Peyer's patch (tissue), 4 donors: ENCODE data around the gene ST8SIA5. TPM values are rescaled to one million over a fixed set of nuclear protein-coding genes. Genes with fewer than 3 reads are reported as not detected.
A peak's percentile ranks its signal among the peaks of the same experiment; 100 is the strongest.

Experiments used
- DNase-seq, 3 donors: peaks; one replicate each; pipeline ENCODE4 v3.0.0-alpha.2; 2017 to 2019
- H3K27ac ChIP-seq, 4 donors: fragments of 200-600 bp; sonication (generic); one replicate each; pipeline ENCODE4 v1.5.1; 2016 to 2019
- H3K27me3 ChIP-seq, 2 donors: fragments of 200-600 bp; sonication (generic); one replicate each; pipeline ENCODE4 v1.5.1; 2019
- H3K36me3 ChIP-seq, 3 donors: fragments of 200-600 bp; sonication (generic); one replicate each; pipeline ENCODE4 v1.5.1; 2016 to 2019
- H3K4me1 ChIP-seq, 4 donors: fragments of 200-600 bp; sonication (generic); one replicate each; pipeline ENCODE4 v1.5.1; 2016 to 2019
- H3K4me3 ChIP-seq, 4 donors: fragments of 200-600 bp; sonication (generic); 1 replicate in 3 of 4; 2 replicates in 1 of 4; pipeline ENCODE4 v1.5.1; 2016 to 2019; ENCODE audit warnings: mild to moderate bottlenecking in 1 of 4
- H3K9me3 ChIP-seq, 4 donors: fragments of 200-600 bp; sonication (generic); one replicate each; pipeline ENCODE4 v1.5.1; 2016 to 2019; ENCODE audit warnings: mild to moderate bottlenecking in 1 of 4
- POLR2A ChIP-seq, 2 donors: fragments of 450-650 bp; IDR thresholded peaks; one replicate each; pipeline ENCODE4 v1.5.1; 2017; ENCODE audit warnings: antibody characterized with exemption in 2 of 2, mild to moderate bottlenecking in 2 of 2, moderate library complexity in 2 of 2
- total RNA-seq, 4 donors: library from RNA; depleted of rRNA; stranded (reverse); fragments of >200 nt; gene quantifications; one replicate each; pipeline ENCODE4 v1.1.0, GENCODE V29; 2016
- TF ChIP-seq, protein P1 (sequence below), 6 experiments: fragments of 450-650 bp in 4 of 6; fragments of 200-600 bp in 2 of 6; sonication (generic) in 1 of 6; IDR thresholded peaks; one replicate each; pipeline ENCODE4 v1.5.1; 2017 to 2019; ENCODE audit warnings: antibody characterized with exemption in 6 of 6, mild to moderate bottlenecking in 3 of 6, moderate library complexity in 1 of 6

Gene ST8SIA5
- total RNA-seq, 4 donors from 2014 or later = under 0.01 to 0.09 TPM; not detected in 2

DNA sequence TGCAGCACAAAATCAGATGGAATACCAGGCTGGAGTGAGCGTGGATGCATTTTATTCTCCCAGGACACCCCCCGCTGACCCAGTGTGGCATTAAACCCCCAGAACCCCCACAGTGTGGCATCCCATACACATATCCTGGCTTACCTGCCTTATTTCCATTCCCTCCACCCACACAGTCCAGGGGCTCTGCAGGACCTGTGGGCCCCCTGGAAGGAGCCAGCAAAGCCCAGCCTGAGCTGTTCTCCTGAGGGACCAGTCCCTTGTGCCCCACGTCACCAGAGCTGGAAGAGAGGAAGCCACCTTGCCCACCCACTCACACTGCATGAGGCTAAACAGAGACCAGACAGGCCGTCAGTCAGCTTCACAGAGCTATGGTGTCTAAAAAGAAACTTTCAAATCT is 20.1 kb downstream of the ST8SIA5 start:
- Histone ChIP-seq H3K27ac (no peak overlapping the region), H3K9me3 (no peaks in the 10 kb centered on the region), H3K4me1 (no peaks in the 10 kb centered on the region), H3K4me3 (no peak overlapping the region), H3K36me3 (no peaks in the 10 kb centered on the region), H3K27me3 (no peaks in the 10 kb centered on the region)
- TF ChIP-seq POLR2A (IDR thresholded peaks at IDR 0.05) = no peak
- no peak for DNase-seq

DNA sequence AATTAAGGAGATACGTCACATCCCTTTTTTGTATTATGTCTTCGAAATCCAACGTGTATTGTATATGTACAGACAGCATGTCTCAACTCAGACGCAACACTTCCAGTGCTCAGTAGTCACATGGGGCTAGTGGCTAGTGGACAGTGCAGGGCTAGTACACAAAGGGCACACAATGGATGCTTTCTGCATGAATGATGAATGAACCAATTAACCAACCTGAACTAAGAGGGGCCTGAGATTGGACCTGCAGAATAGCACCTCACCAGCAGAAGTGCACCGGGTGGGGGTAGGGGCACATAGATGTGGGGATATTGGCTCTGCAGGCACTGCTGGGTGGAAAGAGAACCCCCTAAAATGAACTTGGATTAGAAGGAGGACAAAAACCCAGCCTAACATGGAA is 20.7 kb downstream of the ST8SIA5 start:
- no peaks in the 10 kb centered on the region for H3K9me3 ChIP-seq
- DNase-seq = no peak
- H3K27me3 ChIP-seq = no peaks in the 10 kb centered on the region
- H3K36me3 ChIP-seq = no peaks in the 10 kb centered on the region
- no peaks in the 10 kb centered on the region for H3K4me1 ChIP-seq
- H3K4me3 ChIP-seq = no peak overlapping the region
- no peak overlapping the region for H3K27ac ChIP-seq
- no peak for TF ChIP-seq POLR2A (IDR thresholded peaks at IDR 0.05)
- TF ChIP-seq, protein P1, sequence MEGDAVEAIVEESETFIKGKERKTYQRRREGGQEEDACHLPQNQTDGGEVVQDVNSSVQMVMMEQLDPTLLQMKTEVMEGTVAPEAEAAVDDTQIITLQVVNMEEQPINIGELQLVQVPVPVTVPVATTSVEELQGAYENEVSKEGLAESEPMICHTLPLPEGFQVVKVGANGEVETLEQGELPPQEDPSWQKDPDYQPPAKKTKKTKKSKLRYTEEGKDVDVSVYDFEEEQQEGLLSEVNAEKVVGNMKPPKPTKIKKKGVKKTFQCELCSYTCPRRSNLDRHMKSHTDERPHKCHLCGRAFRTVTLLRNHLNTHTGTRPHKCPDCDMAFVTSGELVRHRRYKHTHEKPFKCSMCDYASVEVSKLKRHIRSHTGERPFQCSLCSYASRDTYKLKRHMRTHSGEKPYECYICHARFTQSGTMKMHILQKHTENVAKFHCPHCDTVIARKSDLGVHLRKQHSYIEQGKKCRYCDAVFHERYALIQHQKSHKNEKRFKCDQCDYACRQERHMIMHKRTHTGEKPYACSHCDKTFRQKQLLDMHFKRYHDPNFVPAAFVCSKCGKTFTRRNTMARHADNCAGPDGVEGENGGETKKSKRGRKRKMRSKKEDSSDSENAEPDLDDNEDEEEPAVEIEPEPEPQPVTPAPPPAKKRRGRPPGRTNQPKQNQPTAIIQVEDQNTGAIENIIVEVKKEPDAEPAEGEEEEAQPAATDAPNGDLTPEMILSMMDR (IDR thresholded peaks at IDR 0.05) = no peak

DNA sequence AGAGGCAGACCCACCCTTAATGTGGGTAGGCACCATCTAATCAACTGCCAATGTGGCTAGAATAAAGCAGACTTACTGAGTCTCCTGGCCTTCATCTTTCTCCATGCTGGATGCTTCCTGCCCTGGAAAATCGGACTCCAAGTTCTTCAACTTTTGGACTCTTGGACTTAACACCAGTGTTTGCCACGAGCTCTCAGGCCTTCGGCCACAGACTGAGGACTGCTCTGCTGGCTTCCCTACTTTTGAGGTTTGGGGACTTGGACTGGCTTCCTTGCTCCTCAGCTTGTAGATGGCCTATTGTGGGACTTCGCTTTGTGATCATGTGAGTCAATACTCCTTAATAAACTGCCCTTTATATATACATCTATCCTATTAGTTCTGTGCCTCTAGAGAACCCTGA is 21.9 kb downstream of the ST8SIA5 start:
- Histone ChIP-seq H3K4me3 (no peak overlapping the region), H3K27me3 (no peaks in the 10 kb centered on the region), H3K36me3 (no peaks in the 10 kb centered on the region), H3K9me3 (peaks cover 0 to 9% (median 3%) of the 10 kb centered on the region in 4 donors), H3K4me1 (no peaks in the 10 kb centered on the region), H3K27ac (no peak overlapping the region)
- TF ChIP-seq POLR2A (IDR thresholded peaks at IDR 0.05) = no peak
- TF ChIP-seq, protein P1 (IDR thresholded peaks at IDR 0.05) = no peak
- no peak for DNase-seq

DNA sequence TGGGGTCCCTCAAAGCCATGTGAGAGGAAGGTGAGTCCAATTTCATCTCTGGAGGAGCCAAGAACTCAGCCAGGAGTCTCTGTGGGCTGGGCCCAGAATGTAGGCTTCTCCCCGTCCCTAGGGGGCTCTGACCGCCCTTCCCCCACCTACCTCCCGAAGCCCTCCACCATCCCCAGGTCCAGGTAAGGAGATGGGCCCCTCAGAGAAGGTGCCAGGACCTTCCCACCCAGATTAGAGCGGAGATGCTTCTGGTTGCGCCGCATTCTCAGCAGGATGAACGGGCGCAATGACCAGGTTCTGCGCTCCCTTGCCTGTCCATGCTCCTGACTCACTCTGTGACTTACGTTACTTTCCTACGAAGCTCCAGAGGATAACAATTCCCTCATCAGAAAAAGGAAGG is 23.0 kb downstream of the ST8SIA5 start:
- H3K9me3 ChIP-seq = peaks cover 0 to 15% (median 6%) of the 10 kb centered on the region in 4 donors
- TF ChIP-seq POLR2A (IDR thresholded peaks at IDR 0.05) = no peak
- TF ChIP-seq, protein P1 (IDR thresholded peaks at IDR 0.05) = no peak

DNA sequence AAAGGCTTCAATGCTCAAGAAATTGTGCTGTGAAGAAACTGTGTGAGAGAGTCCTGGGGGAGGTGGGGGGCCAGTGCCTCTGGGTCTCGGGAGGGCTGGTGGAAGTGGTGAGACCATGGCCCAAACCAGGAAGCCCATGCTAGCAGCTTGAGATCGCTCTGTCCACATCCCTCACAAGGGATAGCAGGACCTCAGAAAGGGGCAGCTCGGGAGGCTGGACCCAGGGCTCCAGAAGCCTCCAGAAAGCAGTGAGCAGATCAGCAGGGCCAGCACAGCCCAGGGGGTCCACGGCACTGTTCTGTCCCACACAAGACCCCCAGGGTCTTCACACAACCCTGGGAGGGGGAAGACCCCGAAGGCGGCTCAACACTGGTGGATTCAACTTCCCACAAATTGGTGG is 24.1 kb downstream of the ST8SIA5 start:
- Histone ChIP-seq H3K27ac (no peak overlapping the region), H3K4me1 (no peaks in the 10 kb centered on the region), H3K36me3 (no peaks in the 10 kb centered on the region), H3K27me3 (no peaks in the 10 kb centered on the region), H3K4me3 (no peak overlapping the region), H3K9me3 (peaks cover 0 to 15% (median 6%) of the 10 kb centered on the region in 4 donors)
- TF ChIP-seq, protein P1 (IDR thresholded peaks at IDR 0.05) = no peak
- DNase-seq = peak in 1 of 3 donors; percentile 38

More for the DNA sequence above, 23.0 kb downstream of the ST8SIA5 start:
- Histone ChIP-seq H3K4me1 (no peaks in the 10 kb centered on the region), H3K4me3 (no peak overlapping the region), H3K27me3 (no peaks in the 10 kb centered on the region), H3K36me3 (no peaks in the 10 kb centered on the region), H3K27ac (no peak overlapping the region)
- DNase-seq = no peak

DNA sequence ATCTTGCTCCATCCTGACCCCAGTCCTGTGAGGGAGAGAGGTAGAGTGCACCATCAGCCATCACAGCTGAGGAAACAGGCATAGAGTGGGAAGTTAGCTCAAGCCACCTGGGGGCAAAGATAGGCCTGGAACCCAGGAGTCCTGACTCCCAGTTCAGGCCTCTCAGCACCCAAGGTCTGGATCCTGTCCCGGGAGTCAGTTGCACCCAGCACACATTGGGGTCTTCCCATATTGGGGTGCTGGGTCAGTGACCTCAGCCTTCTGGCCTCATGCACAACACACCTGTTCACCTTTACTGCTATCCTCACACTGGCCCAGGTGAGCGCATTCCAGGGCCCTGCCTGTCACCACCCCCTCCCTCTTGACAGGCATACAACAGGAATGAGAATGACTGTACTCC is 24.7 kb downstream of the ST8SIA5 start:
- Histone ChIP-seq H3K27me3 (no peaks in the 10 kb centered on the region), H3K4me1 (no peaks in the 10 kb centered on the region), H3K36me3 (no peaks in the 10 kb centered on the region), H3K27ac (no peak overlapping the region), H3K9me3 (peaks cover 0 to 15% (median 6%) of the 10 kb centered on the region in 4 donors), H3K4me3 (no peak overlapping the region)
- no peak for TF ChIP-seq POLR2A (IDR thresholded peaks at IDR 0.05)
- TF ChIP-seq, protein P1 (IDR thresholded peaks at IDR 0.05) = no peak
- peak in 1 of 3 donors; percentile 22 for DNase-seq
